HepG2 (cell line): ENCODE results near the gene PRDX6. TPM values are rescaled to one million over a fixed set of nuclear protein-coding genes. Genes with fewer than 3 reads are reported as not detected.

Experiments used
- NCOA1 ChIP-seq: sonication (generic); formaldehyde crosslinking; IDR thresholded peaks from 2 replicates; pipeline ENCODE4 v1.9.0; 2021; ENCODE audit warnings: missing genetic modification reagents
- NR2C2 ChIP-seq: sonication (generic); formaldehyde crosslinking; IDR thresholded peaks from 2 replicates; pipeline ENCODE4 v1.4.0; 2020; ENCODE audit warnings: missing genetic modification reagents, mild to moderate bottlenecking, moderate library complexity, borderline replicate concordance
- WIZ ChIP-seq: sonication (generic); formaldehyde crosslinking; IDR thresholded peaks from 2 replicates; pipeline ENCODE4 v1.5.1; 2020; ENCODE audit warnings: mild to moderate bottlenecking, missing genetic modification reagents
- ZMYM4 ChIP-seq: sonication (generic); formaldehyde crosslinking; IDR thresholded peaks from 2 replicates; pipeline ENCODE4 v1.8.1; 2023; ENCODE audit warnings: mild to moderate bottlenecking, missing genetic modification reagents
- ZNF10 ChIP-seq: sonication (generic); formaldehyde crosslinking; IDR thresholded peaks from 2 replicates; pipeline ENCODE4 v1.4.0; 2020; ENCODE audit warnings: mild to moderate bottlenecking, low read depth, missing genetic modification reagents, borderline replicate concordance
- ZNF563 ChIP-seq: sonication (generic); formaldehyde crosslinking; IDR thresholded peaks from 2 replicates; pipeline ENCODE4 v1.8.0; 2022; ENCODE audit warnings: mild to moderate bottlenecking, moderate library complexity, missing genetic modification reagents
- ZSCAN12 ChIP-seq: sonication (generic); formaldehyde crosslinking; IDR thresholded peaks from 2 replicates; pipeline ENCODE4 v1.9.0; 2021; ENCODE audit warnings: mild to moderate bottlenecking, missing genetic modification reagents
- polyA plus RNA-seq, 8 experiments: library from polyadenylated mRNA; depleted of rRNA in 3 of 8; stranded (reverse) in 7 of 8; unstranded in 1 of 8; fragments of >200 nt; fragmentation: Illumina TruSeq in 4 of 8; extraction: Trizol in 4 of 8; gene quantifications; 2 replicates each; pipeline versions ENCODE4 v1.2.1 to v1.2.3, GENCODE V29; 2011 to 2016; ENCODE audit warnings: low read depth in 4 of 8, missing spikeins in 1 of 8, mixed read lengths in 1 of 8; ENCODE audit not compliant: insufficient read depth in 1 of 8
- total RNA-seq, 5 experiments: library from RNA; depleted of rRNA; stranded (reverse); fragments of >200 nt; fragmentation: Illumina TruSeq; extraction: Trizol; gene quantifications; 2 replicates each; pipeline ENCODE4 v1.2.3, GENCODE V29; 2016; ENCODE audit warnings: low read depth in 1 of 5
- TF ChIP-seq, protein P1 (sequence below): sonication (generic); formaldehyde crosslinking; IDR thresholded peaks from 2 replicates; pipeline ENCODE4 v1.4.0; 2020; ENCODE audit warnings: low read depth, missing genetic modification reagents
- TF ChIP-seq, protein P2 (sequence below): sonication (generic); formaldehyde crosslinking; IDR thresholded peaks from 2 replicates; pipeline ENCODE4 v1.4.0; 2020; ENCODE audit warnings: mild to moderate bottlenecking, missing genetic modification reagents
- TF ChIP-seq, protein P3 (sequence below): sonication (generic); formaldehyde crosslinking; conservative IDR thresholded peaks from 2 replicates; pipeline ENCODE4 v1.8.1; 2023; ENCODE audit warnings: missing genetic modification reagents
- TF ChIP-seq, protein P4 (sequence below): sonication (generic); formaldehyde crosslinking; IDR thresholded peaks from 2 replicates; pipeline ENCODE4 v1.4.0; 2020; ENCODE audit warnings: missing genetic modification reagents
- TF ChIP-seq, protein P5 (sequence below): sonication (generic); formaldehyde crosslinking; IDR thresholded peaks from 2 replicates; pipeline ENCODE4 v1.4.0; 2020; ENCODE audit warnings: missing genetic modification reagents, borderline replicate concordance

The PRDX6 gene
- total and polyA plus RNA-seq, 2 of the 13 experiments (the other 11 are each of a cell fraction or from before 2014, with no cell fraction given): 224 to 309 TPM

DNA sequence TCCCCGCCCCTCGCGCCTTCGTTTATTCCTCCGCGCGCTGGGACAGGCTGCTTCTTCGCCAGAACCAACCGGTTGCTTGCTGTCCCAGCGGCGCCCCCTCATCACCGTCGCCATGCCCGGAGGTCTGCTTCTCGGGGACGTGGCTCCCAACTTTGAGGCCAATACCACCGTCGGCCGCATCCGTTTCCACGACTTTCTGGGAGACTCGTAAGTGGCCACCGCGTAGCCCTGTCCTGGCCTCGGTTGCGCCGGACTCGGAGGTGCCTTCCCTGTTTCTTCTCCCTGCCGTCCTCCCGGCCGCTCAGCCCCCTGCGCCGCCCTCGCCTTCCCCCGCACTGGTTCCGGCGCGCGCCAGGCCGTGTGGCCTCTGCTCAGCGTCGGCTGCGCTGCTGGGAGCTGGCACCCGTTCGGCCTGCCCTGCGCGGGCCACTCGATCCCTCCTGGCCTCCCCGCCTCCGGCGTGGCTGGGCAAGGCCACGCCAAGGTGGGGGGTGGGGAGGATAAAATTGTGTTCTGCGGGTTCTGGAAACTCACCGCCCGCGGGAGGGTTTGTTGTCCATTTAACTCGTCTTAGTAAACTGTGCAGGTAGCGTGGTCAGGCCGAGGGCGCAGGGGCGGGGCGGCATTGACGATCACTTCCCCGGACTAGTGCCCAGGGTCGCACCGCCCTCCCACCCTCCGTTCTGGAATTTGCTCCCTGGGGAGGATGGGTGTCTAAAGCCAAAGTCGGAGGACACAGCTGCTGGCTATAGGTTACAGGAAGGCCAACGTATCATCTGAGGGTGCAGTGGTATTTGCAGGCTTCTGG, at the start of gene PRDX6 (continued):
- peak; percentile 67 for TF ChIP-seq NR2C2
- TF ChIP-seq, protein P1, sequence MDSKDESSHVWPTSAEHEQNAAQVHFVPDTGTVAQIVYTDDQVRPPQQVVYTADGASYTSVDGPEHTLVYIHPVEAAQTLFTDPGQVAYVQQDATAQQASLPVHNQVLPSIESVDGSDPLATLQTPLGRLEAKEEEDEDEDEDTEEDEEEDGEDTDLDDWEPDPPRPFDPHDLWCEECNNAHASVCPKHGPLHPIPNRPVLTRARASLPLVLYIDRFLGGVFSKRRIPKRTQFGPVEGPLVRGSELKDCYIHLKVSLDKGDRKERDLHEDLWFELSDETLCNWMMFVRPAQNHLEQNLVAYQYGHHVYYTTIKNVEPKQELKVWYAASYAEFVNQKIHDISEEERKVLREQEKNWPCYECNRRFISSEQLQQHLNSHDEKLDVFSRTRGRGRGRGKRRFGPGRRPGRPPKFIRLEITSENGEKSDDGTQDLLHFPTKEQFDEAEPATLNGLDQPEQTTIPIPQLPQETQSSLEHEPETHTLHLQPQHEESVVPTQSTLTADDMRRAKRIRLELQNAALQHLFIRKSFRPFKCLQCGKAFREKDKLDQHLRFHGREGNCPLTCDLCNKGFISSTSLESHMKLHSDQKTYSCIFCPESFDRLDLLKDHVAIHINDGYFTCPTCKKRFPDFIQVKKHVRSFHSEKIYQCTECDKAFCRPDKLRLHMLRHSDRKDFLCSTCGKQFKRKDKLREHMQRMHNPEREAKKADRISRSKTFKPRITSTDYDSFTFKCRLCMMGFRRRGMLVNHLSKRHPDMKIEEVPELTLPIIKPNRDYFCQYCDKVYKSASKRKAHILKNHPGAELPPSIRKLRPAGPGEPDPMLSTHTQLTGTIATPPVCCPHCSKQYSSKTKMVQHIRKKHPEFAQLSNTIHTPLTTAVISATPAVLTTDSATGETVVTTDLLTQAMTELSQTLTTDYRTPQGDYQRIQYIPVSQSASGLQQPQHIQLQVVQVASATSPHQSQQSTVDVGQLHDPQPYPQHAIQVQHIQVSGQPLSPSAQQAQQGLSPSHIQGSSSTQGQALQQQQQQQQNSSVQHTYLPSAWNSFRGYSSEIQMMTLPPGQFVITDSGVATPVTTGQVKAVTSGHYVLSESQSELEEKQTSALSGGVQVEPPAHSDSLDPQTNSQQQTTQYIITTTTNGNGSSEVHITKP (CRISPR knock-in tag): no peak
- 0 out of 2 replicates have a peak, but pooled peaks have one; percentile 43 for TF ChIP-seq NCOA1 (CRISPR knock-in tag)
- peak; percentile 83 for TF ChIP-seq ZNF563 (CRISPR knock-in tag)
- TF ChIP-seq, protein P2, sequence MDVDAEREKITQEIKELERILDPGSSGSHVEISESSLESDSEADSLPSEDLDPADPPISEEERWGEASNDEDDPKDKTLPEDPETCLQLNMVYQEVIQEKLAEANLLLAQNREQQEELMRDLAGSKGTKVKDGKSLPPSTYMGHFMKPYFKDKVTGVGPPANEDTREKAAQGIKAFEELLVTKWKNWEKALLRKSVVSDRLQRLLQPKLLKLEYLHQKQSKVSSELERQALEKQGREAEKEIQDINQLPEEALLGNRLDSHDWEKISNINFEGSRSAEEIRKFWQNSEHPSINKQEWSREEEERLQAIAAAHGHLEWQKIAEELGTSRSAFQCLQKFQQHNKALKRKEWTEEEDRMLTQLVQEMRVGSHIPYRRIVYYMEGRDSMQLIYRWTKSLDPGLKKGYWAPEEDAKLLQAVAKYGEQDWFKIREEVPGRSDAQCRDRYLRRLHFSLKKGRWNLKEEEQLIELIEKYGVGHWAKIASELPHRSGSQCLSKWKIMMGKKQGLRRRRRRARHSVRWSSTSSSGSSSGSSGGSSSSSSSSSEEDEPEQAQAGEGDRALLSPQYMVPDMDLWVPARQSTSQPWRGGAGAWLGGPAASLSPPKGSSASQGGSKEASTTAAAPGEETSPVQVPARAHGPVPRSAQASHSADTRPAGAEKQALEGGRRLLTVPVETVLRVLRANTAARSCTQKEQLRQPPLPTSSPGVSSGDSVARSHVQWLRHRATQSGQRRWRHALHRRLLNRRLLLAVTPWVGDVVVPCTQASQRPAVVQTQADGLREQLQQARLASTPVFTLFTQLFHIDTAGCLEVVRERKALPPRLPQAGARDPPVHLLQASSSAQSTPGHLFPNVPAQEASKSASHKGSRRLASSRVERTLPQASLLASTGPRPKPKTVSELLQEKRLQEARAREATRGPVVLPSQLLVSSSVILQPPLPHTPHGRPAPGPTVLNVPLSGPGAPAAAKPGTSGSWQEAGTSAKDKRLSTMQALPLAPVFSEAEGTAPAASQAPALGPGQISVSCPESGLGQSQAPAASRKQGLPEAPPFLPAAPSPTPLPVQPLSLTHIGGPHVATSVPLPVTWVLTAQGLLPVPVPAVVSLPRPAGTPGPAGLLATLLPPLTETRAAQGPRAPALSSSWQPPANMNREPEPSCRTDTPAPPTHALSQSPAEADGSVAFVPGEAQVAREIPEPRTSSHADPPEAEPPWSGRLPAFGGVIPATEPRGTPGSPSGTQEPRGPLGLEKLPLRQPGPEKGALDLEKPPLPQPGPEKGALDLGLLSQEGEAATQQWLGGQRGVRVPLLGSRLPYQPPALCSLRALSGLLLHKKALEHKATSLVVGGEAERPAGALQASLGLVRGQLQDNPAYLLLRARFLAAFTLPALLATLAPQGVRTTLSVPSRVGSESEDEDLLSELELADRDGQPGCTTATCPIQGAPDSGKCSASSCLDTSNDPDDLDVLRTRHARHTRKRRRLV (CRISPR knock-in tag): no peak
- TF ChIP-seq ZMYM4: peak; percentile 81
- no peak for TF ChIP-seq ZNF10 (CRISPR knock-in tag)
- TF ChIP-seq, protein P3, sequence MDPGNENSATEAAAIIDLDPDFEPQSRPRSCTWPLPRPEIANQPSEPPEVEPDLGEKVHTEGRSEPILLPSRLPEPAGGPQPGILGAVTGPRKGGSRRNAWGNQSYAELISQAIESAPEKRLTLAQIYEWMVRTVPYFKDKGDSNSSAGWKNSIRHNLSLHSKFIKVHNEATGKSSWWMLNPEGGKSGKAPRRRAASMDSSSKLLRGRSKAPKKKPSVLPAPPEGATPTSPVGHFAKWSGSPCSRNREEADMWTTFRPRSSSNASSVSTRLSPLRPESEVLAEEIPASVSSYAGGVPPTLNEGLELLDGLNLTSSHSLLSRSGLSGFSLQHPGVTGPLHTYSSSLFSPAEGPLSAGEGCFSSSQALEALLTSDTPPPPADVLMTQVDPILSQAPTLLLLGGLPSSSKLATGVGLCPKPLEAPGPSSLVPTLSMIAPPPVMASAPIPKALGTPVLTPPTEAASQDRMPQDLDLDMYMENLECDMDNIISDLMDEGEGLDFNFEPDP: no peak
- TF ChIP-seq, protein P4, sequence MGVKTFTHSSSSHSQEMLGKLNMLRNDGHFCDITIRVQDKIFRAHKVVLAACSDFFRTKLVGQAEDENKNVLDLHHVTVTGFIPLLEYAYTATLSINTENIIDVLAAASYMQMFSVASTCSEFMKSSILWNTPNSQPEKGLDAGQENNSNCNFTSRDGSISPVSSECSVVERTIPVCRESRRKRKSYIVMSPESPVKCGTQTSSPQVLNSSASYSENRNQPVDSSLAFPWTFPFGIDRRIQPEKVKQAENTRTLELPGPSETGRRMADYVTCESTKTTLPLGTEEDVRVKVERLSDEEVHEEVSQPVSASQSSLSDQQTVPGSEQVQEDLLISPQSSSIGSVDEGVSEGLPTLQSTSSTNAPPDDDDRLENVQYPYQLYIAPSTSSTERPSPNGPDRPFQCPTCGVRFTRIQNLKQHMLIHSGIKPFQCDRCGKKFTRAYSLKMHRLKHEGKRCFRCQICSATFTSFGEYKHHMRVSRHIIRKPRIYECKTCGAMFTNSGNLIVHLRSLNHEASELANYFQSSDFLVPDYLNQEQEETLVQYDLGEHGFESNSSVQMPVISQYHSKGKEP: no peak
- TF ChIP-seq WIZ (CRISPR knock-in tag): 0 out of 2 replicates have a peak, but pooled peaks have one; percentile 17
- TF ChIP-seq, protein P5, sequence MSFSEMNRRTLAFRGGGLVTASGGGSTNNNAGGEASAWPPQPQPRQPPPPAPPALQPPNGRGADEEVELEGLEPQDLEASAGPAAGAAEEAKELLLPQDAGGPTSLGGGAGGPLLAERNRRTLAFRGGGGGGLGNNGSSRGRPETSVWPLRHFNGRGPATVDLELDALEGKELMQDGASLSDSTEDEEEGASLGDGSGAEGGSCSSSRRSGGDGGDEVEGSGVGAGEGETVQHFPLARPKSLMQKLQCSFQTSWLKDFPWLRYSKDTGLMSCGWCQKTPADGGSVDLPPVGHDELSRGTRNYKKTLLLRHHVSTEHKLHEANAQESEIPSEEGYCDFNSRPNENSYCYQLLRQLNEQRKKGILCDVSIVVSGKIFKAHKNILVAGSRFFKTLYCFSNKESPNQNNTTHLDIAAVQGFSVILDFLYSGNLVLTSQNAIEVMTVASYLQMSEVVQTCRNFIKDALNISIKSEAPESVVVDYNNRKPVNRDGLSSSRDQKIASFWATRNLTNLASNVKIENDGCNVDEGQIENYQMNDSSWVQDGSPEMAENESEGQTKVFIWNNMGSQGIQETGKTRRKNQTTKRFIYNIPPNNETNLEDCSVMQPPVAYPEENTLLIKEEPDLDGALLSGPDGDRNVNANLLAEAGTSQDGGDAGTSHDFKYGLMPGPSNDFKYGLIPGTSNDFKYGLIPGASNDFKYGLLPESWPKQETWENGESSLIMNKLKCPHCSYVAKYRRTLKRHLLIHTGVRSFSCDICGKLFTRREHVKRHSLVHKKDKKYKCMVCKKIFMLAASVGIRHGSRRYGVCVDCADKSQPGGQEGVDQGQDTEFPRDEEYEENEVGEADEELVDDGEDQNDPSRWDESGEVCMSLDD (CRISPR knock-in tag): peak; percentile 32; the same call in 1 of the 2 replicates
- no peak for TF ChIP-seq ZSCAN12 (CRISPR knock-in tag)
